Measurements from ENCODE around the gene HIVEP1.
A peak's percentile ranks its signal among the peaks of the same experiment; 100 is the strongest.
"Not testable (repeated sequence)": the region's sequence is repeated elsewhere in the genome, so short reads cannot be mapped to it uniquely, and the experiment has no call there.

The HIVEP1 gene

DNA sequence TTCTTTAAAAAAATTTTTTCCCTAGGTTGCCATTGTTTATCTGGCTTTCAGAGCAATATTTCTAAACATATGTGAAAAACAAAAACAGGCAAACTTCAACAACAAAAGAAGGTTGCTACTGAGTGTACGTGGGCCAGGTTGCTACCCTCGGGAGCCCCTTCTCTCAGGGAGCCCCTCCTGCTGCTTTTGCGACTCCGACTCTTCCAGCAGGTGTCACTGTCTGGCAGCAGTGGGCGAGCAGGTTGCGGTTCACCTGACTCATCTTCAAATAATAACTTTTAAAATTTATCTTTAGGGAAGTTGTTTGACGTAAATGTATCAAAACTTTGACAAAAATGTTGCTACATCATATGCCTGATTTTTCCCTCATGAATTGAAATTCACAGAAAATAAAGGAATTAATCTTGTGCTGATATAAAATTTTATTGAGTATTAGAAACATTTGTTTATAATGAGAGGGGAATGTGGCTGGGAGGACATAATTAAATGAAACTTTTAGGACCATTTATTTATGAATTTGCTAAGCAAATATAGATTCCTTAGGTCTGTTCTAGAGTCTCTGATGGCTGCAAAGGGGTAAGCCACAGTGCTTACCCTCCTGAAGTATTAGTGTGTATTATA is 138.8 kb downstream of the HIVEP1 start:
- no peak for TF ChIP-seq POLR2A (IDR thresholded peaks at IDR 0.05; ENCODE audit: low read depth, low read length)
- TF ChIP-seq POLR2AphosphoS5 (IDR thresholded peaks at IDR 0.05; ENCODE audit: low read depth, low read length): no peak
- TF ChIP-seq TAF1 (IDR thresholded peaks at IDR 0.05; ENCODE audit: borderline replicate concordance, low read depth, low read length): no peak
- DNase-seq (ENCODE audit: insufficient read length): no peak
- FAIRE-seq: no peak

DNA sequence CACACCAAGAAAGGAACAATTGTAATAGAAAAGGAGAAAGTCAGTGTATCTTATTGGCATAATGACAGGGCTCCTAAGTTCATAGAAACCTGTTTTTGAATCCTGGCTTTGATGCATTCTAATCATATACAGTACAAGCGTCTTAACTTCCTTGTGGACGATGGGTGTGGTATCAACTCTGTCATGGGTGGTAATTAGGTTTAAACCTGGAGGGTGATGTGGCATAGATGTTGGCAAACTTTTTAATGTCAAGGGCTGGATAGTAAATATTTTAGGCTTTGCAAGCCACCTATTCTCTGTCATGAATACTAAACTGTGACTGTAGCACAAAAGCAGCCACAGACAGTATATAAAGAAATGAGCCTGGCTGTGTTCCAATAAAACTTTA is 139.3 kb downstream of the HIVEP1 start:
- TF ChIP-seq POLR2A (IDR thresholded peaks at IDR 0.05; ENCODE audit: low read depth, low read length) (no peak), TAF1 (IDR thresholded peaks at IDR 0.05; ENCODE audit: borderline replicate concordance, low read depth, low read length) (no peak), POLR2AphosphoS5 (IDR thresholded peaks at IDR 0.05; ENCODE audit: low read depth, low read length) (no peak)
- FAIRE-seq: no peak

DNA sequence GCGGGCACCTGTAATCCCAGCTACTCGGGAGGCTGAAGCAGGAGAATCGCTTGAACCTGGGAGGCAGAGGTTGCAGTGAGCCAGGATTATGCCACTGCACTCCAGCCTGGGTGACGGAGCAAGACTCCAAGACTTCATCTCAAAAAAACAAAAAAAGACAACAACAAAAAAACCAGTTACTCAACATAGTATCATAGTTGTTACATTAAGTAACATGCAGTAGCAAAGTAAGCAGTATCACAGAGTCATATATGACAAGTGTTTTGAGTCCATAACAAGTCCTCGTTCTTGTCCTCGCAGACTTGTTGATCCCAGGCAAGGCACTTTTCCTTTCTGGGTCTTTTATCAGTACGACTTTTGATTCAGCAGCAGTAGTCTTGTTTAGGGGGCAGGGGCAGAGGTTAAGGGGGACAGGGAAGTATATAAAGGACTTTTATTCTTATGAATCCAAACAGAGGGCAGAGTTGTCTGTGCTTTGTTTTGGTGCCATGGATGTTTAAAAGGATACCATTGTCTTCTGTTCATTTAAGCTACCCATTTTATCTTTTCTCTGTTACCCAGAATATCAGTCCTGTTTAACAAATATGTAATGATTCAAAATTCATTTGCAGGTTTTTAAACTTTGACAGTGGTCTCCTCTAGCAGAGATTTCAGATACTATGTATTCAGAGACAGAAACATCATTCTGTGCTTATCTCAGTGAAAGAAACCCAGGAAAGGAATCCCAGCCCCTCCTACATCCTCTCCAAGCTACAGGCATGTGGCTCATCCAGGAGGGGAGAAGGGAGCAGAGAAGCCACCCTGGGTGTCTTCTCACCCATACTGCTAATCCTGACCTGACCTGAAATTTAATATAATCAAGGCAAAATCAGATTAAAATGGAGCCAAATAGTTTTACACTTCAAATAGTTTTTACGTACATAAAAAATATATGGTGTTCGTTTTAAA is 140.2 kb downstream of the HIVEP1 start:
- TF ChIP-seq TAF1 (IDR thresholded peaks at IDR 0.05; ENCODE audit: borderline replicate concordance, low read depth, low read length) (no peak), POLR2AphosphoS5 (IDR thresholded peaks at IDR 0.05; ENCODE audit: low read depth, low read length) (no peak), POLR2A (IDR thresholded peaks at IDR 0.05; ENCODE audit: low read depth, low read length) (no peak)
- DNase-seq (ENCODE audit: insufficient read length) (no peak), FAIRE-seq (no peak)

More for the DNA sequence above, 139.3 kb downstream of the HIVEP1 start:
- no peak for DNase-seq (ENCODE audit: insufficient read length)

DNA sequence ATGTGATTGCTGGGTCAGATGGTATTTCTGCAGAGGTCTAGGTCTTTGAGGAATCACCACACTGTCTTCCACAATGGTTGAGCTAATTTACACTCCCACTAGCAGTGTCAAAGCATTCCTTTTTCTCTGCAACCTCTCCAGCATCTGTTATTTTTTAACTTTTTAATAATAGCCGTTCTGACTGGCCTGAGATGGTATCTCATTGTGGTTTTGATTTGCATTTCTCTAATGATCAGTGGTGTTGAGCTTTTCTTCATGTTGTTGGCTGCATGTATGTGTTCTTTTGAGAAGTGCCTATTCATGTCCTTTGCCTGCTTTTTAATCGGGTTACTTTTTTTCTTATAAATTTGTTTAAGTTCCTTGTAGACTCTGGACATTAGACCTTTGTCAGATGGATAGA is 143.7 kb downstream of the HIVEP1 start:
- not testable (repeated sequence) for FAIRE-seq; DNase-seq (ENCODE audit: insufficient read length)

DNA sequence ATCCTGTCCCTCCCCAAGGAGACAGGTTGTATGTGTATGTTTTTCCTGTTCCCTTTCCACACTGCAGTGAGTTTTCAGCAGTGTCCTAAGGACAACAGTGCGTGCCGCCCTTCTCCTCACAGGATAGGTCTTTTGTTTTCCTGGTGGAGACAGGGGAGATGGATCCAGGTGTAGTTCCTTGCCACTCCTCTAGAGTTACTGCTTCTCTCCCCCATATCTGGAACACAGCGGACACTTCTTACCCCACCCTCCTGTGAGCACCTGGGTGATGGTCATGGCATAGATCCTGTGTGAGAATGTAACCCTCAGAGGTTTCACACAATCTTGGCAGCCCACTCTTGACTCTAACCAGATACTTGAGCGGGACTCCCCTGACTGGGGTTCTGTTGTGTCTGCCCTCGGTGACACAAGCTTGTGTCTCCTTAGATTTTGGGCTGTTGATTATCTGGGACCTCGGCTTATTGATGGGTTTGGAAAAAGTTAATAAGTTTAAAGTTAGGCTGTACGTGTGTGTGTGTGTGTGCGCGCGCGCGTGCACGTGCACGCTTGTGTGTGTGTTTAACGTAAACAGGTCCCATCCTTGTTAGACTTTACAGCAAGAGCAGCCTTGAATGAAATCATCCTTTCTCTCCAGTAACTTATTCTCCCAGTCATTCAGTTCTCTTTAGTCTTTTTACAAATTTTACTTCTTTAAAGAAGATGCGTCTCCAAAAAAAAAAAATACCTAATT is 146.7 kb downstream of the HIVEP1 start:
- FAIRE-seq (no peak), DNase-seq (ENCODE audit: insufficient read length) (no peak)
- TF ChIP-seq POLR2A (IDR thresholded peaks at IDR 0.05; ENCODE audit: low read depth, low read length): no peak
- TF ChIP-seq POLR2AphosphoS5 (IDR thresholded peaks at IDR 0.05; ENCODE audit: low read depth, low read length): no peak
- no peak for TF ChIP-seq TAF1 (IDR thresholded peaks at IDR 0.05; ENCODE audit: borderline replicate concordance, low read depth, low read length)

DNA sequence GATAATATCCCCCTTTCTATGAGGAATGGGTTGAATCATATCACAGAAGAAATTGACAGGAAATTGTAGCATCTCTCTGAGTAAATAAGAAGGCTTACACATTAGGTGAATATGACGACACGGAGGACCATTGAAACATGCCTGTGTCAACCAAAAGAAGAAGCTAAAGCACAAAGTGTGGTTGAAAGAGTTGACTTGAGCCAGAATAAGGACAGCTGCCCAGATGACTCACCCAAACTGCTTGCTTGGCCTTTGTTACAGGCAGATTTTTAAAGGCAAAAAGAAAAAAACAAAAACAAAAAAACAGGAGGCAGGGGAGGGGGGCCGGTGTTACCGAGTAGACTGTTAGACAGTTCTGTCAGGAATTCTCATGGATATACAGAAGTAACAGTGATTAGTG is 148.2 kb downstream of the HIVEP1 start:
- TF ChIP-seq TAF1 (IDR thresholded peaks at IDR 0.05; ENCODE audit: borderline replicate concordance, low read depth, low read length) (no peak), POLR2A (IDR thresholded peaks at IDR 0.05; ENCODE audit: low read depth, low read length) (no peak), POLR2AphosphoS5 (IDR thresholded peaks at IDR 0.05; ENCODE audit: low read depth, low read length) (no peak)
- no peak for DNase-seq (ENCODE audit: insufficient read length)
- no peak for FAIRE-seq

DNA sequence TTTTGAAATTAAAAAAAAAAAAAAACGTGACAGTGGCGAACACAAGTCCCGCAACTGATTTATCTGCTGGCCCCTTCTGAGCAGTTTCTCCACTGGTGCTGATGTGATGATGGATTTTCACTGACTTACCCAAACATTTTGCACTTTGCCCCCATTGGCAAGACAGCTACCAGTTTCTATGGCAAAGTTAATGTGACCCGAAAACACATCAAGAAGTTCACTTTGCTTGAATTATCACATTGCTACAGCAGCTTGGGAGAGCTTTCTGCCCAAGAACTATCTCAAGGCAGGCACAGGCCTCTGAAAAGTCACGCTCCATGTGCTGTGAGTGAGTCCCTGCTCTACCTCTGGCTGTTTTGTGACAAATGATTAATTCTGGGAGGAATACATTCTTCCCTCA is 150.1 kb downstream of the HIVEP1 start:
- no peak for DNase-seq (ENCODE audit: insufficient read length)
- TF ChIP-seq POLR2A (IDR thresholded peaks at IDR 0.05; ENCODE audit: low read depth, low read length) (no peak), POLR2AphosphoS5 (IDR thresholded peaks at IDR 0.05; ENCODE audit: low read depth, low read length) (no peak), TAF1 (IDR thresholded peaks at IDR 0.05; ENCODE audit: borderline replicate concordance, low read depth, low read length) (no peak)
- peak; percentile 71 for FAIRE-seq

DNA sequence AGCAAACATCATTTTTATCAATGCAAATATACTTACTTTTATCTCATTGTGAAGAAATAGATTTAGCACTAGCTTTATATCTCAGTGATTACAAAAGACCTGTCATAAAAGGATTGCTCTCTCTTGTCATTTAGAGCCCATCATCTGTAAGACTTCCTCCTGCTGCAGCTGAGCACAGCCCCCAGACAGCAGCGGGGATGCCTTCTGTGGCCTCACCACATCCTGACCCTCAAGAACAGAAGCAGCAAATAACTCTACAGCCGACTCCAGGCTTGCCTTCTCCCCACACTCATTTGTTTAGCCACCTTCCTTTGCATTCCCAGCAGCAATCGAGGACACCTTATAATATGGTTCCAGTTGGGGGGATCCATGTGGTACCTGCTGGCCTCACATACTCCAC is 151.0 kb downstream of the HIVEP1 start:
- no peak for FAIRE-seq
- DNase-seq (ENCODE audit: insufficient read length): no peak
- no peak for TF ChIP-seq POLR2AphosphoS5 (IDR thresholded peaks at IDR 0.05; ENCODE audit: low read depth, low read length)
- TF ChIP-seq TAF1 (IDR thresholded peaks at IDR 0.05; ENCODE audit: borderline replicate concordance, low read depth, low read length): no peak
- no peak for TF ChIP-seq POLR2A (IDR thresholded peaks at IDR 0.05; ENCODE audit: low read depth, low read length)

DNA sequence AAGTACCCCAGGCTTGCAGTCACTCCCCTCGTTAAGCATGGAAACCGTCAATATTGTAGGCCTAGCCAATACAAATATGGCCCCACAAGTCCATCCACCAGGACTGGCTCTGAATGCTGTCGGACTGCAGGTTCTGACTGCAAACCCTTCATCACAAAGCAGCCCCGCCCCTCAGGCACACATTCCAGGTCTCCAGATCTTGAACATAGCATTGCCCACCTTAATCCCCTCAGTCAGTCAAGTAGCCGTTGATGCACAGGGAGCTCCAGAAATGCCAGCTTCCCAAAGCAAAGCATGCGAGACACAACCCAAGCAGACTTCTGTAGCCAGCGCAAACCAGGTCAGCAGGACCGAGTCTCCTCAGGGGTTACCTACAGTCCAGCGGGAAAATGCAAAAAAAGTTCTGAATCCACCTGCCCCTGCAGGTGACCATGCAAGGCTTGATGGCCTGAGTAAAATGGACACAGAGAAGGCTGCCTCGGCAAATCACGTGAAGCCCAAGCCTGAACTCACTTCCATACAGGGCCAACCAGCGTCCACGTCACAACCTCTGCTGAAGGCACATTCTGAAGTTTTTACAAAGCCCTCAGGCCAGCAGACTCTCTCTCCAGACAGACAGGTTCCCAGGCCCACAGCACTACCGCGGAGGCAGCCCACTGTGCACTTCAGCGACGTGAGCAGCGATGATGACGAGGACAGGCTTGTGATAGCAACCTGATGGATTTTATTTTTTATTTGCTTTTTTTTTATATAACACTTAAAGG is 151.8 kb downstream of the HIVEP1 start:
- no peak for DNase-seq (ENCODE audit: insufficient read length)
- TF ChIP-seq TAF1 (IDR thresholded peaks at IDR 0.05; ENCODE audit: borderline replicate concordance, low read depth, low read length): no peak
- TF ChIP-seq POLR2AphosphoS5 (IDR thresholded peaks at IDR 0.05; ENCODE audit: low read depth, low read length): no peak
- TF ChIP-seq POLR2A (IDR thresholded peaks at IDR 0.05; ENCODE audit: low read depth, low read length): no peak
- FAIRE-seq: no peak

DNA sequence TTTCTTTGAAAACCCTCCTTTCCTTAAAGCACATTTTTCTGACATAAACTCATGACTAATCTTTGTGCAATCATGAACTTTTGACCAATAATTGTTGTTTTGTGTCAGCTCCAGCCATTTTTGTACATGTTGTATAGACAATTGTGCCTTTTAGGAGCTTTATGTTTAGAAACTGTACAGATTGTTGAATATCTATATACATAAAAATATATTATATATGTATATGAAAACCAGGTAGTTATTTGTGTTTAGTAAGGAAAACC is 152.3 kb downstream of the HIVEP1 start:
- TF ChIP-seq TAF1 (IDR thresholded peaks at IDR 0.05; ENCODE audit: borderline replicate concordance, low read depth, low read length) (no peak), POLR2A (IDR thresholded peaks at IDR 0.05; ENCODE audit: low read depth, low read length) (no peak), POLR2AphosphoS5 (IDR thresholded peaks at IDR 0.05; ENCODE audit: low read depth, low read length) (no peak)
- no peak for DNase-seq (ENCODE audit: insufficient read length)
- no peak for FAIRE-seq

DNA sequence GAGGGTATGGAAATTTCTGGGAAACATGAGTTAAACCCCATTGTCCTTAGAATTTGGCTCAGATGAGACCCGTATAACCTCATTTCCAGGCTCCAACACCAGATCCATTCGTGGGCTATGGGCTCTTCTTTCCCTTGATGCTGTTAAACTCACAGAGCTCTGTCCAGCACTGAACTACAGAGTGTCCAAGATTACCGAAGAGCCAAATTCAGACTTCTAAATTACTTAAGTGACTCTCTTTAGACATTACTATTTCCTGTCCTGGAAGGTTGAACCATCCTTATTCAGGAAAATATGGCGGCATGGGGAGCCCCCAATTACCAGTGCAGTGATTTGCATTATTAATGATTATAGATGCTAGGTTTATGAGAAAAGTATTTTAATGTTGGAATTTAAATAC is 153.2 kb downstream of the HIVEP1 start:
- FAIRE-seq: no peak
- DNase-seq (ENCODE audit: insufficient read length): no peak
- TF ChIP-seq POLR2AphosphoS5 (IDR thresholded peaks at IDR 0.05; ENCODE audit: low read depth, low read length): no peak
- no peak for TF ChIP-seq TAF1 (IDR thresholded peaks at IDR 0.05; ENCODE audit: borderline replicate concordance, low read depth, low read length)
- no peak for TF ChIP-seq POLR2A (IDR thresholded peaks at IDR 0.05; ENCODE audit: low read depth, low read length)

All from GM12892 (cell line).